Mucosa of stomach (tissue), 1 donor: ENCODE results near the gene SERPINA7.
"Not testable (repeated sequence)": the region's sequence is repeated elsewhere in the genome, so short reads cannot be mapped to it uniquely, and the experiment has no call there.

Source experiments
- H3K27me3 ChIP-seq: one replicate; pipeline ENCODE4 v1.7.0; 2013; ENCODE audit warnings: mild to moderate bottlenecking, low read length; ENCODE audit not compliant: control insufficient read depth, insufficient read depth
- H3K36me3 ChIP-seq: one replicate; pipeline ENCODE4 v1.7.0; 2013; ENCODE audit warnings: low read length; ENCODE audit not compliant: control insufficient read depth, insufficient read depth
- H3K4me1 ChIP-seq: one replicate; pipeline ENCODE4 v1.7.0; 2013; ENCODE audit warnings: mild to moderate bottlenecking, low read length; ENCODE audit not compliant: control insufficient read depth, insufficient read depth
- H3K4me3 ChIP-seq: one replicate; pipeline ENCODE4 v1.7.0; 2013; ENCODE audit warnings: low read length
- H3K9ac ChIP-seq: one replicate; pipeline ENCODE4 v1.7.0; 2013; ENCODE audit warnings: mild to moderate bottlenecking, low read length, moderate library complexity
- H3K9me3 ChIP-seq: one replicate; pipeline ENCODE4 v1.7.0; 2013; ENCODE audit warnings: mild to moderate bottlenecking, low read length, moderate library complexity; ENCODE audit not compliant: control insufficient read depth
- donor health status: Pancreatic carcinoma.

The SERPINA7 gene

DNA sequence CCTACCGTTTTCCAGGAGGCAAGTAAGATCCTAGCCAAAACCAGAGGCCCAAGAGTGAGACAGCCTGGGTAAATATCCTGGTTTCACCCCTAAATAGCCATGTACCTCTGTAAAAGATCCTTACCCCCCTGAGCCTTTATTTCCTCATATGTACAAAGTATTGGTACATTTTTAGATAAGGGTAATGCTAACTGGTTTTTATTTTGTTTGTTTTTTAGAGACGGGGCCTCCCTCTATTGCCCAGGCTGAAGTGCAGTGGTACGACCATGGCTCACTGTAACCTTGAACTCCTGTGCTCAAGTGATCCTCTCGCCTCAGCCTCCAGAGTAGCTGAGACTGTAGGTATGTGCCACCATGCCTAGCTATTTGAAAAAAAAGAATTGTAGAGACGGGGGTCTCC is 29.4 kb downstream of the SERPINA7 start:
- H3K9me3 ChIP-seq: no peaks in the 10 kb centered on the region
- no peaks in the 10 kb centered on the region for H3K27me3 ChIP-seq
- no peak overlapping the region for H3K4me3 ChIP-seq
- H3K36me3 ChIP-seq: no peaks in the 10 kb centered on the region
- H3K4me1 ChIP-seq: no peaks in the 10 kb centered on the region
- H3K9ac ChIP-seq: no peak overlapping the region

DNA sequence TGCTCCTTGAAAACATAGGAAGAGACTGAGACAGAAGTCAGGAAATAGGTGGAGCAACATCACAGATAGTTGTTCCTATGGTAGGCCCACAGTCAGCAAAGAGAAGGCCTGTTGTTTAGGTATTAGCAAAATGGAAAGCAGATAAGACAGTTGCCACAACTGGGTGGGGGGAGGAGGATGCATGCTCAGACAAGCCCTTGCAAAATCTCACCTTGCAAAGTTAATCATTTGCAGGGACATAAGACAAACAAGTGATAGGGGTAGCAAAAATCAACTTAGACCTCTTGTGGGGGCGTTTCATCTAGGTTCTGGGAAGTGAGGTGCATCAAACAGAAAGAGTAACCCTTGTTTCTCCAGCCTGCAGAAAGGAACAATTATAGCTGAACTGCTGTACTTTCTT is 30.7 kb downstream of the SERPINA7 start:
- Histone ChIP-seq H3K27me3 (no peaks in the 10 kb centered on the region), H3K9me3 (no peaks in the 10 kb centered on the region), H3K4me3 (no peak overlapping the region), H3K4me1 (no peaks in the 10 kb centered on the region), H3K9ac (no peak overlapping the region), H3K36me3 (no peaks in the 10 kb centered on the region)

DNA sequence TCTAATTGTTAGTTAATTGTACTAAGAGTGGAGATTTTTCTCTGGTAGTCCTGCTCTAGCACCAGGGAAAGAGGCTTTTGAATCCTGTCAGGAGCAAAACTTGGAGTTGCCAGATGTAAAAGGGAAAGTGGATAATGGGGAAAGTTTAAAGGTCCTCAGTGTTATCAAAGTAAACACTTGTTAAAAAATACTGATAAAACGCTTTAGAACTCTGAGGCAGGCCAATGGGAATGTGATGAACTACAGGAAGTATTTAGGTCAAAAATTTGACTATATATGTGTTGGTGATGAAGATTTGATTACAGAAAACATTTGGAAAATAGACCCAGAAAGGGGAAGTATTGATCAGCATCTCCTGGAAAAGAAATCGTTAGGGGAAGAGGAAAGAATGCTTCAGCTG is 32.8 kb downstream of the SERPINA7 start:
- Histone ChIP-seq H3K27me3 (no peaks in the 10 kb centered on the region), H3K9me3 (no peaks in the 10 kb centered on the region), H3K4me3 (no peak overlapping the region), H3K36me3 (no peaks in the 10 kb centered on the region), H3K4me1 (no peaks in the 10 kb centered on the region), H3K9ac (no peak overlapping the region)

DNA sequence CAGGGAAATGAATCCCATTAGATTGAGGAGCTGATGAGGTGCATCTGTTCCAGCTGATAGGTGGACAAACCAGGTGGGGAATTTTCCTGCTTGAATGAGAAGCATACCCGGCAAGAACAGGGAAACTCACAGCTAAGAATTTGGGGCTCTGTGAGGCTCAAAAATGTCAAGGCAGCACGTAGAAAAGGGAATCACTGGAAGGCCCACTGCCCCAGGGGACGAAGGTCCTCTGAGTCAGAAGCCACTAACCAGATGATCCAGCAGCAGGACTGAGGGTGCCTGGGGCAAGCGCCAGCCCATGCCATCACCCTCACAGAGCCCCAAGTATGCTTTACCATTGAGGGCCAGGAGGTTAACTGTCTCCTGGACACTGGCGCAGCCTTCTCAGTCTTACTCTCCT is 37.9 kb downstream of the SERPINA7 start:
- H3K9me3 ChIP-seq, H3K9ac ChIP-seq, H3K36me3 ChIP-seq, H3K4me1 ChIP-seq, H3K4me3 ChIP-seq, H3K27me3 ChIP-seq: not testable (repeated sequence)

DNA sequence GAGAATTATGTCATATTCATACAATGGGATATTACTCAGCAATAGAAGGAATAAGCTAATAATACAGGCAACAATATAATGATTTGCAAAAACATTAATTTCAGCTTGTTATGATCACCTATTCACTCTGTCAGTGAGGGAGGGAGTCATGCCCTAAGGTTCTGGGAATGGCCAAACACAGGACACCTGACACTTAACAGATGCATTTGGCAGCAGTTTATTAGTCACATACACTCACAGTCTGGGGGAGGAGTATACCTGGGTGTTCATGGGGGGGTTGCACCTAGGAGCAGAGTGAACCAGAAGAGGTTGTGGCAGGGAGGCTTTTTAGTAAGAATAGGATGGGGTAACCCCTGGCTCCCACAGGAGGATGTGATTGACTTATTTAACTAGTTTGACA is 38.3 kb downstream of the SERPINA7 start:
- H3K9ac ChIP-seq: no peak overlapping the region
- H3K4me1 ChIP-seq: no peaks in the 10 kb centered on the region
- H3K27me3 ChIP-seq: no peaks in the 10 kb centered on the region
- no peaks in the 10 kb centered on the region for H3K9me3 ChIP-seq
- H3K4me3 ChIP-seq: no peak overlapping the region
- no peaks in the 10 kb centered on the region for H3K36me3 ChIP-seq

DNA sequence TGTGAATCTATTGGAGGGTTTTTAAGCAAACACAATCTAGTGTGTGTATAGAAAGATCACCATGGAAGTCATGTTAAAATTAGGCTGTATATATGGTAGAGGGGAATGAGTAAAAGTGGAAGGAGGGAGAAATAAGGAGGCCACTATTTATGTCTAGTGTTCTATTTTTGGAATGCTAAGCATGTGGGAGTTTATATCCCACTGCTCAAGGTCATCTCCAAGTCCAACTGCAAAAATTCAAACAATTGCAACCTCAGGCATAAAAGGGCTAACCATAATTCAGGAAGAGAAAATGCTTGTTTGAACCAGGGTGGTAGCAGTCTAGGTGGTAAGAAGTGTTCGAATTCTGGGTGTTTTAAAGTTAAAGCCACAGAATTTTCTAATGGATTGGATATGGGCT is 39.2 kb downstream of the SERPINA7 start:
- Histone ChIP-seq H3K4me1 (no peaks in the 10 kb centered on the region), H3K36me3 (no peaks in the 10 kb centered on the region), H3K9ac (no peak overlapping the region), H3K9me3 (no peaks in the 10 kb centered on the region), H3K27me3 (no peaks in the 10 kb centered on the region), H3K4me3 (no peak overlapping the region)

DNA sequence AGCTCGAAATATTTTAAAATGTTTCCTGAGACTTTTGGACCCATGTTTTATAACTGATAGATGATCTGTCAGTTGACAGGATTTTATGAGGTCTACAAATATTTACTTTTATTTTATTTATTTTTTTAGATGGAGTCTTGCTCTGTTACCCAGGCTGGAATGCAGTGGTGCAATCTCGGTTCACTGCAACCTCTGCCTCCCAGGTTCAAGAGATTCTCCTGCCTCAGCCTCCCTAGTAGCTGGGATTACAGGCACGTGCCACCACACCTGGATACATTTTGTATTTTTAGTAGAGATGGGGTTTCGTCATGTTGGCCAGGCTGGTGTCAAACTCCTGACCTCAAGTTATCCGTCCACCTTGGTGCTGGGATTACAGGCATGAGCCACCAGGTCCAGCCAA is 50.0 kb downstream of the SERPINA7 start:
- not testable (repeated sequence) for H3K27me3 ChIP-seq, H3K4me3 ChIP-seq, H3K4me1 ChIP-seq, H3K9ac ChIP-seq, H3K9me3 ChIP-seq, H3K36me3 ChIP-seq
